HCT116 (cell line): ENCODE data around the gene NEK11. TPM values are rescaled to one million over a fixed set of nuclear protein-coding genes. Genes with fewer than 3 reads are reported as not detected.

Experiments
- ATAC-seq: fragments of 200-7000 bp; cut with Tn5 transposase; 2 replicates; pipeline ENCODE4 v1.9.1; 2020; ENCODE audit warnings: mild to moderate bottlenecking, moderate library complexity
- BruUV-seq: library from RNA; stranded (reverse); fragments of 400-500 nt; replicated peaks from 2 replicates; lab custom pipeline; 2021; lab: Mats Ljungman, UMichigan
- CTCF ChIA-PET: fragments of 300-600 bp; sonication (Branson Sonifier 250); formaldehyde crosslinking; loops from one replicate; lab custom pipeline; 2021; ENCODE audit warnings: antibody characterized with exemption; lab: Charles Lee
- POLR2A ChIA-PET: fragments of 300-600, 350-600 bp; sonication (Branson Sonifier 250); formaldehyde crosslinking; loops from one replicate; lab custom pipeline; 2021; ENCODE audit warnings: antibody characterized with exemption; lab: Charles Lee
- RAD21 ChIA-PET, 2 experiments: fragments of 300-600 bp; sonication (Branson Sonifier 250); formaldehyde crosslinking; loops; one replicate each; lab custom pipeline; 2023; ENCODE audit warnings: low total read pairs in 2 of 2; ENCODE audit not compliant: uncharacterized antibody in 2 of 2, unreplicated experiment in 2 of 2, low non-redundant PET in 1 of 2; lab: Charles Lee
- DNase-seq: peaks from one replicate; pipeline ENCODE4 v3.0.0-alpha.2; 2010; ENCODE audit warnings: low read depth, low spot score
- H2AFZ ChIP-seq: fragments of 200-600 bp; shearing (Covaris generic), sonication (generic); 2 replicates; pipeline ENCODE4 v1.6.1; 2017; ENCODE audit warnings: low read depth, mixed run types, mixed read lengths, antibody characterized with exemption, low read length; ENCODE audit not compliant: poor library complexity, severe bottlenecking
- H3K27ac ChIP-seq: 2 replicates; pipeline ENCODE4 v1.5.1; 2012; ENCODE audit warnings: low read depth, low read length
- H3K27me3 ChIP-seq: fragments of 200-600 bp; sonication (generic); 2 replicates; pipeline ENCODE4 v1.6.1; 2016; ENCODE audit warnings: mixed run types, low read length, mixed read lengths; ENCODE audit not compliant: insufficient read depth
- H3K36me3 ChIP-seq, 2 experiments: fragments of 200-500 bp in 1 of 2; fragments of 200-600 bp in 1 of 2; sonication (Bioruptor generic) in 1 of 2; sonication (generic) in 1 of 2; 2 replicates each; pipeline versions ENCODE4 v1.5.1 to v1.6.1; 2014 to 2016; ENCODE audit warnings: low read length in 2 of 2, inconsistent platforms in 1 of 2, mixed read lengths in 1 of 2, mixed run types in 1 of 2; ENCODE audit not compliant: insufficient read depth in 2 of 2, control insufficient read depth in 1 of 2
- H3K4me1 ChIP-seq, 2 experiments: fragments of 200-600 bp in 1 of 2; sonication (generic) in 1 of 2; 2 replicates each; pipeline versions ENCODE4 v1.5.1 to v1.6.1; 2012 to 2017; ENCODE audit warnings: low read length in 2 of 2, inconsistent platforms in 1 of 2, mild to moderate bottlenecking in 1 of 2, mixed read lengths in 1 of 2, mixed run types in 1 of 2, moderate library complexity in 1 of 2; ENCODE audit not compliant: insufficient read depth in 2 of 2, control insufficient read depth in 1 of 2
- H3K4me2 ChIP-seq: fragments of 200-600 bp; sonication (generic); 2 replicates; pipeline ENCODE4 v1.6.1; 2017; ENCODE audit warnings: mixed run types, low read length, mixed read lengths
- H3K4me3 ChIP-seq, 2 experiments: fragments of 200-600 bp in 1 of 2; sonication (generic) in 1 of 2; replicated peaks in 1 of 2; 2 replicates each; pipeline ENCODE4 v1.5.1; 2011 to 2016; ENCODE audit warnings: low read length in 2 of 2, control low read depth in 1 of 2, low read depth in 1 of 2, mild to moderate bottlenecking in 1 of 2, mixed read lengths in 1 of 2, mixed run types in 1 of 2
- H3K79me2 ChIP-seq: fragments of 200-600 bp; sonication (generic); 2 replicates; pipeline ENCODE4 v1.6.1; 2017; ENCODE audit warnings: mild to moderate bottlenecking, mixed run types, low read length, moderate library complexity, mixed read lengths; ENCODE audit not compliant: insufficient read depth
- H3K9ac ChIP-seq: fragments of 200-600 bp; sonication (generic); 2 replicates; pipeline ENCODE4 v1.6.1; 2016; ENCODE audit warnings: low read length, mixed read lengths
- H3K9me2 ChIP-seq: fragments of 200-600 bp; sonication (generic), shearing (Covaris generic); 2 replicates; pipeline ENCODE4 v1.6.1; 2017; ENCODE audit warnings: mixed run types, mild to moderate bottlenecking, moderate library complexity; ENCODE audit not compliant: insufficient read depth
- H3K9me3 ChIP-seq, 2 experiments: fragments of 200-500 bp in 1 of 2; fragments of 200-600 bp in 1 of 2; sonication (Bioruptor generic) in 1 of 2; sonication (generic) in 1 of 2; 2 replicates each; pipeline ENCODE4 v1.6.1; 2014 to 2017; ENCODE audit warnings: low read length in 2 of 2, mixed read lengths in 2 of 2, inconsistent platforms in 1 of 2, low read depth in 1 of 2, mild to moderate bottlenecking in 1 of 2, mixed run types in 1 of 2, moderate library complexity in 1 of 2; ENCODE audit not compliant: control insufficient read depth in 1 of 2, insufficient read depth in 1 of 2
- H4K20me1 ChIP-seq: fragments of 200-600 bp; sonication (generic), shearing (Covaris generic); 2 replicates; pipeline ENCODE4 v1.6.1; 2017; ENCODE audit warnings: mixed run types, mild to moderate bottlenecking, moderate library complexity; ENCODE audit not compliant: insufficient read depth
- ATF3 ChIP-seq: IDR thresholded peaks from 2 replicates; pipeline ENCODE4 v1.6.1; 2012
- CBX3 ChIP-seq: IDR thresholded peaks from 2 replicates; pipeline ENCODE4 v1.6.1; 2012; ENCODE audit warnings: low read depth
- CEBPB ChIP-seq: IDR thresholded peaks from 2 replicates; pipeline ENCODE4 v1.6.1; 2012; ENCODE audit warnings: low read depth
- CTCF ChIP-seq, 3 experiments: fragments of 200-600 bp in 1 of 3; sonication (generic) in 1 of 3; IDR thresholded peaks in 2 of 3; conservative IDR thresholded peaks in 1 of 3; 2 replicates each; pipeline ENCODE4 v1.5.1; 2012 to 2017; ENCODE audit warnings: low read depth in 2 of 3, low read length in 2 of 3, antibody characterized with exemption in 1 of 3, borderline replicate concordance in 1 of 3, control low read depth in 1 of 3, mild to moderate bottlenecking in 1 of 3, mixed read lengths in 1 of 3, mixed run types in 1 of 3, moderate library complexity in 1 of 3; ENCODE audit not compliant: insufficient read depth in 1 of 3
- EGR1 ChIP-seq: IDR thresholded peaks from 2 replicates; pipeline ENCODE4 v1.6.1; 2012; ENCODE audit warnings: low read depth
- ELF1 ChIP-seq: IDR thresholded peaks from 2 replicates; pipeline ENCODE4 v1.6.1; 2012; ENCODE audit warnings: low read depth, borderline replicate concordance
- EZH2 ChIP-seq: fragments of 200-600 bp; sonication (generic); IDR thresholded peaks from 2 replicates; pipeline ENCODE4 v1.6.1; 2017; ENCODE audit warnings: antibody characterized with exemption, mixed run types
- EZH2phosphoT487 ChIP-seq: fragments of 200-600 bp; IDR thresholded peaks from 2 replicates; pipeline ENCODE4 v1.6.1; 2018; ENCODE audit warnings: antibody characterized with exemption, borderline replicate concordance
- JUND ChIP-seq: IDR thresholded peaks from 2 replicates; pipeline ENCODE4 v1.6.1; 2012
- MAX ChIP-seq: IDR thresholded peaks from 2 replicates; pipeline ENCODE4 v1.6.1; 2012
- POLR2A ChIP-seq: IDR thresholded peaks from 2 replicates; pipeline ENCODE4 v1.7.0; 2011; ENCODE audit warnings: borderline replicate concordance; ENCODE audit not compliant: insufficient read depth, insufficient read length; ENCODE audit errors: extremely low read depth
- POLR2AphosphoS5 ChIP-seq: IDR thresholded peaks from 2 replicates; pipeline ENCODE4 v1.6.1; 2011; ENCODE audit warnings: mild to moderate bottlenecking, low read depth, low read length, moderate library complexity
- RAD21 ChIP-seq: IDR thresholded peaks from 2 replicates; pipeline ENCODE4 v1.6.1; 2012; ENCODE audit warnings: low read depth, mild to moderate bottlenecking
- REST ChIP-seq: IDR thresholded peaks from 2 replicates; pipeline ENCODE4 v1.6.1; 2012; ENCODE audit warnings: low read depth
- SP1 ChIP-seq: IDR thresholded peaks from 2 replicates; pipeline ENCODE4 v1.6.1; 2012; ENCODE audit warnings: low read depth
- SRF ChIP-seq: IDR thresholded peaks from 2 replicates; pipeline ENCODE4 v1.6.1; 2012; ENCODE audit warnings: low read depth
- TCF7L2 ChIP-seq: IDR thresholded peaks from 2 replicates; pipeline ENCODE4 v1.7.0; 2011; ENCODE audit warnings: borderline replicate concordance, inconsistent platforms; ENCODE audit not compliant: insufficient read depth, insufficient read length; ENCODE audit errors: extremely low read depth
- ZBTB33 ChIP-seq: IDR thresholded peaks from 2 replicates; pipeline ENCODE4 v1.6.1; 2011; ENCODE audit warnings: mild to moderate bottlenecking, low read length, moderate library complexity; ENCODE audit not compliant: insufficient replicate concordance; ENCODE audit errors: extremely low read depth
- intact Hi-C: fragments of 100-400 bp; cut with micrococcal nuclease; formaldehyde crosslinking; loops from 2 replicates; pipeline ENCODE4 v1.10.0; 2022
- total RNA-seq: library from RNA; stranded (reverse); gene quantifications from one replicate; pipeline ENCODE4 v1.2.1, GENCODE V29; 2021; ENCODE audit not compliant: unreplicated experiment

Gene NEK11
- total RNA-seq, 1 experiment from 2014 or later: 3.1 TPM

GRCh38 chr3:131323014-131323413, 296.3 kb downstream of the NEK11 start:
- intact Hi-C loops: no loop called here
- no peaks in the 10 kb centered on the region for H4K20me1 ChIP-seq
- H3K9ac ChIP-seq: no peak overlapping the region
- no peaks in the 10 kb centered on the region for H3K36me3 ChIP-seq
- no TSS peak for BruUV-seq
- no peaks in the 10 kb centered on the region for H3K79me2 ChIP-seq
- ChIA-PET CTCF (no interaction called here), POLR2A (no interaction called here), RAD21 (no interaction called here)
- no peak overlapping the region for H2AFZ ChIP-seq
- DNase-seq: no peak
- no peaks in the 10 kb centered on the region for H3K9me2 ChIP-seq
- peaks cover 3 to 10% of the 10 kb centered on the region in 2 experiments; a peak in 3 of 4 replicates for H3K4me1 ChIP-seq
- no peak overlapping the region for H3K4me3 ChIP-seq
- TF ChIP-seq CBX3 (no peak), SRF (no peak), CEBPB (no peak), REST (no peak), SP1 (no peak), ATF3 (no peak), ELF1 (no peak), CTCF (IDR thresholded peaks at IDR 0.05 in 2 of 3, conservative IDR thresholded peaks at IDR 0.05 in 1 of 3; ENCODE audit: borderline replicate concordance in 1 of 3, insufficient read depth in 1 of 3, low read depth in 2 of 3, low read length in 2 of 3) (no peak), ZBTB33 (no peak), TCF7L2 (no peak), RAD21 (no peak), MAX (no peak), JUND (no peak), POLR2AphosphoS5 (no peak), EZH2phosphoT487 (no peak), POLR2A (no peak), EZH2 (no peak), EGR1 (no peak)
- no peak overlapping the region for H3K27ac ChIP-seq
- no peaks in the 10 kb centered on the region for H3K9me3 ChIP-seq
- no peak overlapping the region for H3K4me2 ChIP-seq
- ATAC-seq: no peak
- H3K27me3 ChIP-seq: no peaks in the 10 kb centered on the region
